ENCODE data around the gene MANF. TPM values are rescaled to one million over a fixed set of nuclear protein-coding genes. Genes with fewer than 3 reads are reported as not detected.
"Not testable (repeated sequence)": the region's sequence is repeated elsewhere in the genome, so short reads cannot be mapped to it uniquely, and the experiment has no call there.

MANF gene
- total RNA-seq, 2 donors from 2014 or later: 25.4 to 35.6 TPM

DNA sequence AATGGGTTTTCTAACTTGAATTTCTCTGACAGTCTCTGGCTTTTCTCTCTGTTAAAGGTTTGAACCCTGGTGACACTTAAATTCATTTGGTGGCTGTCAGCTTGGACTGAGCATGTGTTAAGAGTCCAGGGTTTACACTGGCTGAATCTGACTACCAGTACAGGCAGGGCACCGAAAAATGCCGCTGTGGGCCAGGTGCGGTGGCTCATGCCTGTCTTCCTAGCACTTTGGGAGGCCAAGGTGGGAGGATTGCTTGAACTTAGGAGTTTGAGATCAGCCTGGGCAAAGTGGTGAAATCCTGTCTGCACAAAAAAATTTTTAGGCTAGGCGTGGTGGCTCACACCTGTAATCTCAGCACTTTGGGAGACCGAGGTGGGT lies 1.8 kb downstream of the MANF start:
- WGBS, 2 donors: 33 to 46% methylated on average over 5 of the region's 5 CpGs
- H3K27me3 ChIP-seq: no peaks in the 10 kb centered on the region
- H3K9me3 ChIP-seq: no peaks in the 10 kb centered on the region
- ATAC-seq: no peak
- TF ChIP-seq, protein P1, sequence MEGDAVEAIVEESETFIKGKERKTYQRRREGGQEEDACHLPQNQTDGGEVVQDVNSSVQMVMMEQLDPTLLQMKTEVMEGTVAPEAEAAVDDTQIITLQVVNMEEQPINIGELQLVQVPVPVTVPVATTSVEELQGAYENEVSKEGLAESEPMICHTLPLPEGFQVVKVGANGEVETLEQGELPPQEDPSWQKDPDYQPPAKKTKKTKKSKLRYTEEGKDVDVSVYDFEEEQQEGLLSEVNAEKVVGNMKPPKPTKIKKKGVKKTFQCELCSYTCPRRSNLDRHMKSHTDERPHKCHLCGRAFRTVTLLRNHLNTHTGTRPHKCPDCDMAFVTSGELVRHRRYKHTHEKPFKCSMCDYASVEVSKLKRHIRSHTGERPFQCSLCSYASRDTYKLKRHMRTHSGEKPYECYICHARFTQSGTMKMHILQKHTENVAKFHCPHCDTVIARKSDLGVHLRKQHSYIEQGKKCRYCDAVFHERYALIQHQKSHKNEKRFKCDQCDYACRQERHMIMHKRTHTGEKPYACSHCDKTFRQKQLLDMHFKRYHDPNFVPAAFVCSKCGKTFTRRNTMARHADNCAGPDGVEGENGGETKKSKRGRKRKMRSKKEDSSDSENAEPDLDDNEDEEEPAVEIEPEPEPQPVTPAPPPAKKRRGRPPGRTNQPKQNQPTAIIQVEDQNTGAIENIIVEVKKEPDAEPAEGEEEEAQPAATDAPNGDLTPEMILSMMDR (IDR thresholded peaks at IDR 0.05): no peak
- no peak for TF ChIP-seq POLR2A (IDR thresholded peaks at IDR 0.05)
- intact Hi-C loops (cut with DNase I): no loop called here
- H3K4me1 ChIP-seq: peaks cover 62% of the 10 kb centered on the region
- H3K4me3 ChIP-seq: no peak overlapping the region
- DNase-seq: no peak
- H3K27ac ChIP-seq: peak overlapping the region in 3 of 4 donors; percentile 25 to 92 (median 91)
- no peaks in the 10 kb centered on the region for H3K36me3 ChIP-seq (replicated peaks in 1 of 2; ENCODE audit: insufficient read depth in 1 of 2, low read depth in 2 of 2)

DNA sequence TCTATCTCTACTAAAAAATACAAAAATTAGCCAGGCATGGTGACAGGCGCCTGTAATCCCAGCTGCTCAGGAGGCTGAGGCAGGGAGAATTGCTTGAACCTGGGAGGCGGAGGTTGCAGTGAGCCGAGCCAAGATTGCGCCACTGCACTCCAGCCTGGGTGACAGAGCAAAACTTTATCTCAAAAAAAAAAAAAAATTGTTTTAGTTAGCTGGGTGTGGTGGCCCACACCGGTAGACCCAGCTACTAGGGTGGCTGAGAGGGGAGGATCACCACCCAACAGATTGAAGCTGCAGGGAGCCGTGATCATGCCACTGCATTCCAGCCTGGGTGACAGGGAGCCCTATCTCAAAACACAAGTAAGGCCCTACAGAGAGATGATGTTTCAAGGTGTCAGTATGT lies 2.2 kb downstream of the MANF start:
- Histone ChIP-seq H3K27ac (peak overlapping the region; percentile 9 to 92 (median 58)), H3K4me1 (peaks cover 66% of the 10 kb centered on the region)
- H3K36me3 ChIP-seq (replicated peaks in 1 of 2; ENCODE audit: insufficient read depth in 1 of 2, low read depth in 2 of 2); ATAC-seq; H3K4me3 ChIP-seq; H3K27me3 ChIP-seq; H3K9me3 ChIP-seq; intact Hi-C loops (cut with DNase I): not testable (repeated sequence)
- 21 to 40% methylated on average over 6 of the region's 6 CpGs for whole genome bisulfite sequencing, 2 donors
- peak; percentile 28 to 57 (median 48) for DNase-seq

DNA sequence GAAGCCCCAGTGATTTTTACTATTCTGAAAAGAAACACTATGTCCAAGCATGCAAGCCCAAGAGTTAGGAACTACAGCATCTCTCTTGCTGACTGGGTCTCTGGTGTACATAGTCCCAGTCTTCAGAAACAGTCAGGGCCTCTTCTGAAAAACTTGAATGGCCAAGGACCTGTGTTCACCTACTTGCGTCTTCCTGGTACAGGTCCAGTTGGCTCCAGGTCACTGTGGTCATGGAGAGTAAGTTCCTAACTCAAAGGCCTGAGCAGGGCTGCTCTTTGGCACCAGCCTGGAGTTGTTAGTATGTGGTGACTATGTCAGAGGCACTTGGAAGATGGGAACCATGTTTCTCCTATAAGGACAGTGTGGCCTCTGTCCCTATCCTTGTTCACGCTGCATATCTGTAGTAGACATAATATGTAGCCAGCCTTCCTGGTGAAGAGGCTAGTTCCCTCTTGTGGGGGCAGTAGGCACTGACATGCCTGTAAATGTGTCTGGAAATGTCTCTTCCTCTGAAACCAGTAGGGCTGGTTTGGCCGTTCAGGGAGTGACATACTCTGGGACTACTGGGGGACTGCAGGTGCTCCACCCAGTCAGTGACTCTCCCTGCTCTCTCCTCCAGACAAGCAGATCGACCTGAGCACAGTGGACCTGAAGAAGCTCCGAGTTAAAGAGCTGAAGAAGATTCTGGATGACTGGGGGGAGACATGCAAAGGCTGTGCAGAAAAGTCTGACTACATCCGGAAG lies 3.4 kb downstream of the MANF start:
- Histone ChIP-seq H3K4me1 (peaks cover 74% of the 10 kb centered on the region), H3K27me3 (no peaks in the 10 kb centered on the region), H3K9me3 (no peaks in the 10 kb centered on the region), H3K4me3 (no peak overlapping the region), H3K27ac (peak overlapping the region in 3 of 4 donors; percentile 45 to 92 (median 91)), H3K36me3 (replicated peaks in 1 of 2; ENCODE audit: insufficient read depth in 1 of 2, low read depth in 2 of 2) (no peaks in the 10 kb centered on the region)
- WGBS, 2 donors: 20 to 46% methylated on average over 5 to 6 of the region's 6 CpGs
- intact Hi-C loops (cut with DNase I): no loop called here
- DNase-seq (peak in 2 of 4 donors; percentile 18 to 30), ATAC-seq (no peak)
- no peak for TF ChIP-seq POLR2A (IDR thresholded peaks at IDR 0.05)
- TF ChIP-seq, protein P1 (IDR thresholded peaks at IDR 0.05): peak in 2 of 7 experiments; percentile 15 to 26

DNA sequence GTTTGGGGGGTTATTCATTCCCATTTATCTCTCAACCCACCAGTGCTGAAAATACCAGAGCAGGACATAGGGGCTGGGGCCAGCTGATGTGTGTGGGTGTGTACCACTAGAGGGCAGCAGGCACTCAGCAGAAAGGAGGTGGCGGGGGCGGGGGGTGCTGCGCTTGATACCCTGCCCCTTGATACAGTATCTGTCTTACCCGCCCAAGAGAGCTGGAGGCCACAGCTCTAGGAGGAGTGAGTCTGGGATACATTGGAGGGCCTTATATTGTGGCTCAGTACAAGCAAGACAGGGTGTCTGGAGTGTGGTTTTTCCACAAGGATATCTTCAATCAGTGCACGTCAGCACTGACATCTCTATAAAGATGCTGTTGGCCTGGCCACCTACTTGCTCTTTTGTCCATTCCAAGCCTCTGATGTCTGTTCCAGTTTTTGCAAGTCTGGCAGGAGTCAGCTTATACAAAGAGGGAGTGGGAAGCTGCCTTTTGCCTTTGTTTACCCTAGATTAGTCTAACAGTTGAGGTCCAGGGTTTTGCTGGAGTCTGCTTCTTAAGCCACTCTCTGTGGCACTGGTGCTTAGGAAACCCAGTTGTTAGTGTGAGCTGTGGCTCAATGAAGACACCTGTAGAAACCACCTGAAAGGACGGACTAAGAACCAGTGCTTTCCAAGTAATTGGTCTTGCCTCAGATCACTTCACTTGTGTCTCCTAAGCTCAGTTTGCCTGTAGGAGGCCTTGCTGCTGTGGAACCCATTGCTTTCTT lies 4.5 kb downstream of the MANF start:
- Histone ChIP-seq H3K36me3 (replicated peaks in 1 of 2; ENCODE audit: insufficient read depth in 1 of 2, low read depth in 2 of 2) (peaks cover 0 to under 1% of the 10 kb centered on the region in 2 donors), H3K4me3 (no peak overlapping the region), H3K27ac (peak overlapping the region in 2 of 4 donors; percentile 87 to 92), H3K9me3 (no peaks in the 10 kb centered on the region), H3K4me1 (peaks cover 79% of the 10 kb centered on the region), H3K27me3 (no peaks in the 10 kb centered on the region)
- TF ChIP-seq POLR2A (IDR thresholded peaks at IDR 0.05): no peak
- TF ChIP-seq, protein P1 (IDR thresholded peaks at IDR 0.05): peak; percentile 49 to 66 (median 58)
- 44 to 54% methylated on average over 5 to 6 of the region's 6 CpGs for WGBS, 2 donors
- intact Hi-C loops (cut with DNase I): loop anchor here (10.0 kb wide), 1 partner anchor 285 kb away; the partner anchor contains the start of gene TEX264
- no peak for ATAC-seq
- DNase-seq: peak; percentile 57 to 69 (median 62)

Data from body of pancreas (tissue), 4 donors.